ENCODE measurements around the gene CCDC137.

- TF ChIP-seq CTCF (conservative IDR thresholded peaks at IDR 0.05 in 1 of 2, IDR thresholded peaks at IDR 0.05 in 1 of 2; ENCODE audit: low read depth in 1 of 2, low read length in 2 of 2) (no peak), EZH2 (IDR thresholded peaks at IDR 0.05; ENCODE audit: low read length, missing control alignments) (no peak)
Measured at GRCh38 chr17:81705518-81706231, 39.1 kb downstream of the CCDC137 start.
